ENCODE measurements around the gene FEN1.

Gene FEN1

GRCh38 chr11:61834278-61835048 is 41.8 kb downstream of the FEN1 start:
- no peak for DNase-seq (ENCODE audit: low read depth)
- TF ChIP-seq, protein P1, sequence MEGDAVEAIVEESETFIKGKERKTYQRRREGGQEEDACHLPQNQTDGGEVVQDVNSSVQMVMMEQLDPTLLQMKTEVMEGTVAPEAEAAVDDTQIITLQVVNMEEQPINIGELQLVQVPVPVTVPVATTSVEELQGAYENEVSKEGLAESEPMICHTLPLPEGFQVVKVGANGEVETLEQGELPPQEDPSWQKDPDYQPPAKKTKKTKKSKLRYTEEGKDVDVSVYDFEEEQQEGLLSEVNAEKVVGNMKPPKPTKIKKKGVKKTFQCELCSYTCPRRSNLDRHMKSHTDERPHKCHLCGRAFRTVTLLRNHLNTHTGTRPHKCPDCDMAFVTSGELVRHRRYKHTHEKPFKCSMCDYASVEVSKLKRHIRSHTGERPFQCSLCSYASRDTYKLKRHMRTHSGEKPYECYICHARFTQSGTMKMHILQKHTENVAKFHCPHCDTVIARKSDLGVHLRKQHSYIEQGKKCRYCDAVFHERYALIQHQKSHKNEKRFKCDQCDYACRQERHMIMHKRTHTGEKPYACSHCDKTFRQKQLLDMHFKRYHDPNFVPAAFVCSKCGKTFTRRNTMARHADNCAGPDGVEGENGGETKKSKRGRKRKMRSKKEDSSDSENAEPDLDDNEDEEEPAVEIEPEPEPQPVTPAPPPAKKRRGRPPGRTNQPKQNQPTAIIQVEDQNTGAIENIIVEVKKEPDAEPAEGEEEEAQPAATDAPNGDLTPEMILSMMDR (conservative IDR thresholded peaks at IDR 0.05; ENCODE audit: low read depth, low read length) = no peak
- no peak overlapping the region for H3K4me3 ChIP-seq (ENCODE audit: low read length)

- TF ChIP-seq, protein P1 (conservative IDR thresholded peaks at IDR 0.05; ENCODE audit: low read depth, low read length) = no peak
Measured at GRCh38 chr11:61836193-61836592, 43.5 kb downstream of the FEN1 start.

DNA sequence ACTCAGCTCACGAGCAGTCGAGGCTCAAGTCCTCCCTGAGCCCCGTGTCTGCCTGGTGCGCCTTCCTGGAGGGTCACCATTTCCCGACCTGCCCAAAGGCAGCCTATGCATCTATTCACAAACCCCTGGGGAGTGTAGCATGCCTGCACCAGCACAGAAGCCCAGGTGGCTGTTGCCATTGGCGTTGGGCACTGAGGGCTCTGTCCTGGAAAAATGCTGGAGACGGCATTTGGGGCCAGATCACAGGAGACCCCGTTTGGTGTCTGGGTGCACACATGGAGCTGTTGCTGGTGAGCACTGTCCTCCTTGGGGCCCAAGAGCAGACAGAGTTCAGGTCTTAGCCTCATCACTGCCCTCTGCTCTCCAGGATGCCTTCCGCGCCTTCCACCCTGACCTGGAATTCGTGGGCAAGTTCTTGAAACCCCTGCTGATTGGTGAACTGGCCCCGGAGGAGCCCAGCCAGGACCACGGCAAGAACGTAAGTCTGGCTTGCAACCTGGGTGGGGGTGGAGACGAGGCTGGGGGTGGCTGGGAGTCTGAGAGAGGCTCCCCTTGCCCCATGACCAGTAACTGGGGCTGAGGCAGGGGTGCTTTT is 44.8 kb downstream of the FEN1 start:
- TF ChIP-seq, protein P1 (conservative IDR thresholded peaks at IDR 0.05; ENCODE audit: low read depth, low read length) = no peak
- DNase-seq (ENCODE audit: low read depth) = no peak
- H3K4me3 ChIP-seq (ENCODE audit: low read length) = no peak overlapping the region

More at GRCh38 chr11:61836193-61836592, 43.5 kb downstream of the FEN1 start:
- H3K4me3 ChIP-seq (ENCODE audit: low read length) = no peak overlapping the region
- DNase-seq (ENCODE audit: low read depth) = no peak

- TF ChIP-seq, protein P1 (conservative IDR thresholded peaks at IDR 0.05; ENCODE audit: low read depth, low read length) = no peak
- no peak overlapping the region for H3K4me3 ChIP-seq (ENCODE audit: low read length)
- no peak for DNase-seq (ENCODE audit: low read depth)
Measured at GRCh38 chr11:61838501-61838900, 45.8 kb downstream of the FEN1 start.

GRCh38 chr11:61838921-61839320 is 46.2 kb downstream of the FEN1 start:
- no peak for DNase-seq (ENCODE audit: low read depth)
- TF ChIP-seq, protein P1 (conservative IDR thresholded peaks at IDR 0.05; ENCODE audit: low read depth, low read length) = no peak
- H3K4me3 ChIP-seq (ENCODE audit: low read length) = no peak overlapping the region

- DNase-seq (ENCODE audit: low read depth) = no peak
- H3K4me3 ChIP-seq (ENCODE audit: low read length) = no peak overlapping the region
- TF ChIP-seq, protein P1 (conservative IDR thresholded peaks at IDR 0.05; ENCODE audit: low read depth, low read length) = no peak
Measured at GRCh38 chr11:61839742-61840141, 47.0 kb downstream of the FEN1 start.

DNA sequence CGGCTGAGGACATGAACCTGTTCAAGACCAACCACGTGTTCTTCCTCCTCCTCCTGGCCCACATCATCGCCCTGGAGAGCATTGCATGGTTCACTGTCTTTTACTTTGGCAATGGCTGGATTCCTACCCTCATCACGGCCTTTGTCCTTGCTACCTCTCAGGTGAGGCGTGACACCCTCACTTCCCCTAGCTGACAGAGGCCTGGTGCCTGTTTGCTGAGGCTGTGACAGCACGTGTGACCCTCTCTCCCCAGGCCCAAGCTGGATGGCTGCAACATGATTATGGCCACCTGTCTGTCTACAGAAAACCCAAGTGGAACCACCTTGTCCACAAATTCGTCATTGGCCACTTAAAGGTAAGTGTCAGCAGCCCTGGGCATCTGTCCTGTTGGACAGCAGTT is 47.7 kb downstream of the FEN1 start:
- no peak for DNase-seq (ENCODE audit: low read depth)
- H3K4me3 ChIP-seq (ENCODE audit: low read length) = no peak overlapping the region
- TF ChIP-seq, protein P1 (conservative IDR thresholded peaks at IDR 0.05; ENCODE audit: low read depth, low read length) = no peak
